Heart left ventricle (tissue), 16 donors: ENCODE measurements around the gene FAR2. TPM values are rescaled to one million over a fixed set of nuclear protein-coding genes. Genes with fewer than 3 reads are reported as not detected.

Experiments
- ATAC-seq, 4 donors: fragments of 200-7000 bp; cut with Tn5 transposase; one replicate each; pipeline ENCODE4 v1.9.1; 2020 to 2022; ENCODE audit warnings: moderate library complexity in 4 of 4, mild to moderate bottlenecking in 3 of 4, moderate number of reproducible peaks in 1 of 4
- DNase-seq, 5 donors: peaks; one replicate each; pipeline ENCODE4 v3.0.0-alpha.2; 2020
- H3K27ac ChIP-seq, 12 donors: fragments of 200-600 bp; sonication (generic) in 4 of 12; one replicate each; pipeline versions ENCODE4 v1.5.0 to v1.8.0; 2016 to 2022; ENCODE audit warnings: mild to moderate bottlenecking in 2 of 12
- H3K27me3 ChIP-seq, 9 donors: fragments of 200-600 bp; sonication (generic) in 2 of 9; one replicate each; pipeline versions ENCODE4 v1.5.1 to v1.8.0; 2016 to 2022; ENCODE audit warnings: mild to moderate bottlenecking in 3 of 9
- H3K36me3 ChIP-seq, 9 donors: fragments of 200-600 bp; sonication (generic) in 2 of 9; one replicate each; pipeline versions ENCODE4 v1.5.0 to v1.8.0; 2018 to 2022; ENCODE audit warnings: mild to moderate bottlenecking in 2 of 9
- H3K4me1 ChIP-seq, 12 donors: fragments of 200-600 bp; sonication (generic) in 4 of 12; one replicate each; pipeline versions ENCODE4 v1.5.0 to v1.8.0; 2016 to 2022; ENCODE audit warnings: mild to moderate bottlenecking in 3 of 12
- H3K4me3 ChIP-seq, 12 donors: fragments of 200-600 bp; sonication (generic) in 4 of 12; one replicate each; pipeline versions ENCODE4 v1.5.0 to v1.8.0; 2017 to 2022; ENCODE audit warnings: mild to moderate bottlenecking in 9 of 12, moderate library complexity in 4 of 12
- H3K9me3 ChIP-seq, 12 donors: fragments of 200-600 bp; sonication (generic) in 4 of 12; one replicate each; pipeline versions ENCODE4 v1.5.0 to v1.8.0; 2016 to 2022; ENCODE audit warnings: mild to moderate bottlenecking in 1 of 12
- POLR2A ChIP-seq, 2 donors: fragments of 450-650 bp; IDR thresholded peaks; one replicate each; pipeline ENCODE4 v1.6.1; 2017; ENCODE audit warnings: antibody characterized with exemption in 2 of 2, mild to moderate bottlenecking in 2 of 2, moderate library complexity in 2 of 2
- WGBS, 4 donors: extraction: QIAGEN DNeasy Blood & Tissue Kit in 2 of 4; methylation state at CpG; one replicate each; pipeline versions ENCODE4 v1.1.5 to v1.1.7; 2013 to 2018; 5-methylcytosine and 5-hydroxymethylcytosine counted together
- intact Hi-C, 10 donors: fragments of 100-400 bp; cut with DNase I; formaldehyde crosslinking; loops; one replicate each; pipeline versions ENCODE4 v1.11.1 to v1.14.2; 2022
- polyA plus RNA-seq, 2 donors: library from polyadenylated mRNA; stranded (reverse); fragments of 200-250 nt; gene quantifications; one replicate each; pipeline ENCODE4 v1.2.3, GENCODE V29; 2013
- total RNA-seq, 9 donors: library from RNA; depleted of rRNA in 2 of 9; stranded (reverse); fragments of >200 nt in 2 of 9; fragmentation: NEBNext Ultra II Directional in 3 of 9; extraction: Animal tissue kit (Norgen Biotek cat#: 25700) in 3 of 9; gene quantifications; one replicate each; pipeline versions ENCODE4 v1.1.0 to v1.2.4, GENCODE V29; 2016 to 2023
- TF ChIP-seq, protein P1 (sequence below), 12 donors: fragments of 200-600 bp; sonication (generic) in 4 of 12; IDR thresholded peaks; one replicate each; pipeline versions ENCODE4 v1.5.0 to v1.8.0; 2018 to 2022; ENCODE audit warnings: antibody characterized with exemption in 12 of 12, mild to moderate bottlenecking in 5 of 12
- donor health status: ischemic (EF 13 %, LVEDD 7.1; RV severe dilation, severe dysfunction).
- donor health status: healthy with polysubstance abuse.
- donor health status: DM: no; HTN: yes; CAD: no.
- donor health status: DM: no; HTN: no; CAD: no.
- donor health status: ischemic (EF 25% LVEDD 6.9; RV normal size, moderate dysfunction).
- donor health status: ischemic (EF 25% LVEDD 5.7; RV mildly dilated, moderate dysfunction).
- donor health status: healthy.
- donor health status: DM: yes; HTN: yes; CAD: no.
- donor health status: ischemic (EF 35%, LVEDD 5.7; RV mildly dilated, moderate dysfunction).
- donor health status: nonischemic (EF 11% LVEDD 7.7; RV severe dilation, severe dysfunction).
- donor health status: DM: yes; HTN: yes; CAD: no.
- donor health status: PGD.
- donor health status: ischemic (EF 29% LVEDD 5.4; RV normal size, mild dysfunction).
- donor health status: nonischemic (EF 23%, LVEDD 6.1; RV moderate dilation, normal function).

Gene FAR2
- total and polyA plus RNA-seq, 11 donors, result 1.1 to 11.6 (median 3.0) TPM

DNA sequence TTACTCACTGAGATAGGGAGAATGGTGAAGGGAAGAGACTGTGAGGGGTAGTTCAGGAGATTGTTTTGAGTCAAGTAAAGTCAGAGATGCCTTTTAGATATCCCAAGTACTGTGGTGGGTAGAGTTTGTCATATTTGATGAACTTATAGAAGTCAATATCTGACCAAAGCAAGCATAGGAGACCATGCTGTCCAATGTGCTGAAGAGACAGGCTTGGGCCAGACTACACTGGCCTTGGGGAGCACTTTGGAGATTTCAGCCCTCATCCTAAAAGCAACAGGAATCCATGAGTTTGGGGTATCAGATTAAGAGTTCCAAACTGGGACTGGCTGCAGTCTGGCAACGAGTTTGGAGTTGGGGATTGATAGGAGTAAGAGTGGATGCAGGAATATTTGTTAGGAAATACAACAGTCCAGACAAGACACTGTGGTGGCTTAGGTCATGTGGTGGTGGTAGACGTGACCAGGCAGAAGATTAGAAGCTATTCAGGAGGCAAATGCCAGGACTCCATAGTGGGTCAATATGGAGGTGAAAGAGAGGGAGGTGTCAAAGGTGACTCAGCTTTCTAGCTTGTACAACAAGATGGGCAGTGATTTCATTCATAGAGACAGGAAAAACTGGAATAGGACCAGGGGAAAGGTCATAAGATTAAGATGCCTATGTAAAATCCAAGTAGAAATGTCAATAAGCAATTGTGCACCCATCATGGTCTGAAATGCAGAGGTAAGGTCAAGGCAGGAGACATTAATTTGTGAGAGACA, 81.9 kb downstream of the FAR2 start:
- H3K4me3 ChIP-seq, result no peak overlapping the region
- DNase-seq, result no peak
- WGBS, 4 donors, result 71 to 80% (median 77%) methylated on average over 2 of the region's 2 CpGs
- H3K36me3 ChIP-seq, result no peaks in the 10 kb centered on the region
- no peak for ATAC-seq
- no peaks in the 10 kb centered on the region for H3K27me3 ChIP-seq
- TF ChIP-seq, protein P1, sequence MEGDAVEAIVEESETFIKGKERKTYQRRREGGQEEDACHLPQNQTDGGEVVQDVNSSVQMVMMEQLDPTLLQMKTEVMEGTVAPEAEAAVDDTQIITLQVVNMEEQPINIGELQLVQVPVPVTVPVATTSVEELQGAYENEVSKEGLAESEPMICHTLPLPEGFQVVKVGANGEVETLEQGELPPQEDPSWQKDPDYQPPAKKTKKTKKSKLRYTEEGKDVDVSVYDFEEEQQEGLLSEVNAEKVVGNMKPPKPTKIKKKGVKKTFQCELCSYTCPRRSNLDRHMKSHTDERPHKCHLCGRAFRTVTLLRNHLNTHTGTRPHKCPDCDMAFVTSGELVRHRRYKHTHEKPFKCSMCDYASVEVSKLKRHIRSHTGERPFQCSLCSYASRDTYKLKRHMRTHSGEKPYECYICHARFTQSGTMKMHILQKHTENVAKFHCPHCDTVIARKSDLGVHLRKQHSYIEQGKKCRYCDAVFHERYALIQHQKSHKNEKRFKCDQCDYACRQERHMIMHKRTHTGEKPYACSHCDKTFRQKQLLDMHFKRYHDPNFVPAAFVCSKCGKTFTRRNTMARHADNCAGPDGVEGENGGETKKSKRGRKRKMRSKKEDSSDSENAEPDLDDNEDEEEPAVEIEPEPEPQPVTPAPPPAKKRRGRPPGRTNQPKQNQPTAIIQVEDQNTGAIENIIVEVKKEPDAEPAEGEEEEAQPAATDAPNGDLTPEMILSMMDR (IDR thresholded peaks at IDR 0.05), result no peak
- no peak for TF ChIP-seq POLR2A (IDR thresholded peaks at IDR 0.05)
- H3K4me1 ChIP-seq, result no peaks in the 10 kb centered on the region
- H3K27ac ChIP-seq, result no peak overlapping the region
- intact Hi-C loops, result no loop called here
- no peaks in the 10 kb centered on the region for H3K9me3 ChIP-seq

DNA sequence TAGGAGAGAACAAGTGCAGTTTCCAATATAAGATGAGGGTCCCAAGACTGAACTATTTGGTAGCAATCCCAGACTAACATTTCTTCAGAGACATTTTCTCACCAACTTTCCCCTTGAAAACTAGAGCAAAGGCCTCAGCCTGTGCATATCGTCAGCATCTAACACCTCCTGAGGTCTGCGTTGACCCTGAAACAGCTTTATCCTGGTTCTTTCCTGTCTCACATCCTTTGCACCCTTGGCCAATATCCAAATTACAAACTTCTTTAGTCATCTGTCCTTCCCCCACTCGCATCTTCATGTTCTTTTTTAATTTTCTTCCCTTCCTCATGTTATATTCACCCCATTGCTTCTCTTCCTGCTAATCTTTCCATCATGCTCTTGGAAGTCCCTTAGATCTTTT, 83.0 kb downstream of the FAR2 start:
- no peaks in the 10 kb centered on the region for H3K27me3 ChIP-seq
- H3K36me3 ChIP-seq, result no peaks in the 10 kb centered on the region
- TF ChIP-seq, protein P1 (IDR thresholded peaks at IDR 0.05), result no peak
- TF ChIP-seq POLR2A (IDR thresholded peaks at IDR 0.05), result no peak
- H3K4me3 ChIP-seq, result no peak overlapping the region
- WGBS, 4 donors, result 56 to 70% (median 64%) methylated on average over 3 of the region's 3 CpGs
- no peak for ATAC-seq
- no peaks in the 10 kb centered on the region for H3K4me1 ChIP-seq
- no peaks in the 10 kb centered on the region for H3K9me3 ChIP-seq
- DNase-seq, result no peak
- no peak overlapping the region for H3K27ac ChIP-seq
- intact Hi-C loops, result no loop called here

- no peak for DNase-seq
- Histone ChIP-seq H3K36me3 (no peaks in the 10 kb centered on the region), H3K9me3 (no peaks in the 10 kb centered on the region), H3K27me3 (no peaks in the 10 kb centered on the region), H3K27ac (no peak overlapping the region), H3K4me3 (no peak overlapping the region), H3K4me1 (peaks cover 0 to 4% (median 0%) of the 10 kb centered on the region in 12 donors)
- ATAC-seq, result no peak
- WGBS, 4 donors, result 90 to 94% (median 92%) methylated on average over 2 of the region's 2 CpGs
- TF ChIP-seq, protein P1 (IDR thresholded peaks at IDR 0.05), result no peak
- no peak for TF ChIP-seq POLR2A (IDR thresholded peaks at IDR 0.05)
- intact Hi-C loops, result no loop called here
Observed at GRCh38 chr12:29234552-29234951, 85.5 kb downstream of the FAR2 start.

DNA sequence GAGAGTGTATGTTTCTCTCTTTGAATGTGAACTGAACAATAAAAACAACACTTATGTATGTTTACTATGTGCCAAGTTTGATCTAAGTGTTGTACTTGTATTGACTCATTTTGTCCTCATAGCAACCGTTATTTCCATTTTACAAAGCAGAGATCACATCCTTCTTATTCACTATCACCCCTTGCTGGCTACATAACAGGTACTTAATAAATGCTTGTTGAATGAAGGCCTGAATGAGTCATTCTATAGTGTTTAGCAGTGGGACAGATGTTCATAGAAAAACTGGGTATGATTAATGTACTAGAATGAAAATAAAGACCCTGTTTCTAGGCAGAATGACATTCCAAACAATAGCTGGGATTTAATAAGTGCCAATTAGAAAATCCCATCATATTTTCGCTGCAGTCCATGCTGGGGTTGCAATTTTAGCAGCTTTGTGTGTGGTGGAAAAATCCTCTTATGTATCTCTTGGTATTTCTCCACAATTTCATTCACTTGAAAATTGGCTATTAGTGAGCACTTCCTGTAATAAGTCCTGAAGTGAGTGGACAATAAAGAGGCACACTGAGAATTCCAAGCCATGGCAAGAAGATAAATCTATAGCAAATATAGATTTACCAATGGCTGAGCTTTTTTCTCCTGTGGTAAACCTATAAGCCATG, 86.0 kb downstream of the FAR2 start:
- no peaks in the 10 kb centered on the region for H3K9me3 ChIP-seq
- H3K27ac ChIP-seq, result no peak overlapping the region
- intact Hi-C loops, result no loop called here
- DNase-seq, result no peak
- H3K36me3 ChIP-seq, result no peaks in the 10 kb centered on the region
- peaks cover 0 to 4% (median 0%) of the 10 kb centered on the region in 12 donors for H3K4me1 ChIP-seq
- no peak for ATAC-seq
- WGBS, 4 donors, result 73 to 86% (median 81%) methylated on average over 2 of the region's 2 CpGs
- no peak overlapping the region for H3K4me3 ChIP-seq
- TF ChIP-seq, protein P1 (IDR thresholded peaks at IDR 0.05), result no peak
- no peak for TF ChIP-seq POLR2A (IDR thresholded peaks at IDR 0.05)
- no peaks in the 10 kb centered on the region for H3K27me3 ChIP-seq
